Inflammatory macrophage treated with lipopolysaccharide for 1 hour (primary cell): Measurements from ENCODE around the gene AKT1.
"Not testable (repeated sequence)": the region's sequence is repeated elsewhere in the genome, so short reads cannot be mapped to it uniquely, and the experiment has no call there.

Experiments
- DNase-seq, 2 donors: peaks; one replicate each; pipeline ENCODE4 v3.0.0-alpha.2; 2020 to 2022

Gene AKT1

GRCh38 chr14:104794993-104795780 lies at the start of gene AKT1:
AKT1 (minus strand) TSS chr14:104795748; CDS start chr14:104792643, 3,105 bp downstream.
- DNase-seq = peak in 1 of 2 donors; percentile 31

GRCh38 chr14:104845033-104845666 lies 49.6 kb upstream of the AKT1 start:
- no peak for DNase-seq

- DNase-seq = no peak
These were observed 48.9 kb upstream of the AKT1 start for GRCh38 chr14:104844306-104845032.

GRCh38 chr14:104843442-104844305 lies 48.1 kb upstream of the AKT1 start:
- DNase-seq = no peak

GRCh38 chr14:104843006-104843405 lies 47.5 kb upstream of the AKT1 start:
- no peak for DNase-seq

- DNase-seq = no peak
These were observed 46.2 kb upstream of the AKT1 start for GRCh38 chr14:104841730-104842129.

- DNase-seq = not testable (repeated sequence)
These were observed 40.8 kb upstream of the AKT1 start for GRCh38 chr14:104836171-104836935.

- DNase-seq = no peak
These were observed 35.2 kb upstream of the AKT1 start for GRCh38 chr14:104830781-104831180.

GRCh38 chr14:104827177-104828055 lies 31.9 kb upstream of the AKT1 start:
- DNase-seq = peak; percentile 22 to 25

GRCh38 chr14:104826861-104827176 lies 31.3 kb upstream of the AKT1 start:
- no peak for DNase-seq

GRCh38 chr14:104826189-104826860 lies 30.8 kb upstream of the AKT1 start:
- DNase-seq = peak; percentile 78 to 98

- DNase-seq = no peak
These were observed 28.9 kb upstream of the AKT1 start for GRCh38 chr14:104824353-104824997.

GRCh38 chr14:104822821-104823615 lies 27.5 kb upstream of the AKT1 start:
- no peak for DNase-seq

GRCh38 chr14:104821971-104822608 lies 26.5 kb upstream of the AKT1 start:
- no peak for DNase-seq

GRCh38 chr14:104821229-104821945 lies 25.8 kb upstream of the AKT1 start:
- no peak for DNase-seq

GRCh38 chr14:104820669-104821228 lies 25.2 kb upstream of the AKT1 start:
- DNase-seq = no peak

- DNase-seq = no peak
These were observed 23.8 kb upstream of the AKT1 start for GRCh38 chr14:104819361-104819781.
